DOHH2 (cell line): ENCODE measurements around the gene TOB1.

Experiments
- EZH2phosphoT487 ChIP-seq: fragments of 200-600 bp; sonication (generic); IDR thresholded peaks from 2 replicates; pipeline ENCODE4 v1.6.1; 2017; ENCODE audit warnings: borderline replicate concordance, mild to moderate bottlenecking, antibody characterized with exemption, low read length, moderate library complexity, mixed read lengths
- TF ChIP-seq, protein P1 (sequence below): fragments of 200-600 bp; sonication (generic); IDR thresholded peaks from one replicate; pipeline ENCODE4 v1.5.1; 2014; ENCODE audit warnings: antibody characterized with exemption, mild to moderate bottlenecking, low read depth, low read length; ENCODE audit not compliant: poor library complexity, severe bottlenecking

DNA sequence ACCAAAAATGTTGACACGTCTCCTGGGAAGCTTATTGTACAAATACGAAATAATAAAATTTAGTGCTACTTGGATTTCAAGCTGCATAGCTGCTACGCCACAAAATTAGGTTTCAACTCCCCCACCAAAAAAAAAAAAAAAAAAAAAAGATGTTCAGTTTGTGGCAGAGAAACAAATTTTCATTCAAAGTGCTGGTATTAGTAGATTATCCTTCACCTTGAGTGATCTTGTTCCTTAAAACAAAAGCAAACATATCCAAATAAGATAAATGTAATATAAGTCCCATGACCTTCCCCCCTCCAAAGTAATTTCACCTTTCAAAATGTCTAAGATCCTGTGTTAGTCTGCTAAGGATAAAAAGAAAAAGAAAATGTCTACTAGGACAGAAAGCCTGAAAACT lies 2.2 kb downstream of the TOB1 start:
- TF ChIP-seq, protein P1, sequence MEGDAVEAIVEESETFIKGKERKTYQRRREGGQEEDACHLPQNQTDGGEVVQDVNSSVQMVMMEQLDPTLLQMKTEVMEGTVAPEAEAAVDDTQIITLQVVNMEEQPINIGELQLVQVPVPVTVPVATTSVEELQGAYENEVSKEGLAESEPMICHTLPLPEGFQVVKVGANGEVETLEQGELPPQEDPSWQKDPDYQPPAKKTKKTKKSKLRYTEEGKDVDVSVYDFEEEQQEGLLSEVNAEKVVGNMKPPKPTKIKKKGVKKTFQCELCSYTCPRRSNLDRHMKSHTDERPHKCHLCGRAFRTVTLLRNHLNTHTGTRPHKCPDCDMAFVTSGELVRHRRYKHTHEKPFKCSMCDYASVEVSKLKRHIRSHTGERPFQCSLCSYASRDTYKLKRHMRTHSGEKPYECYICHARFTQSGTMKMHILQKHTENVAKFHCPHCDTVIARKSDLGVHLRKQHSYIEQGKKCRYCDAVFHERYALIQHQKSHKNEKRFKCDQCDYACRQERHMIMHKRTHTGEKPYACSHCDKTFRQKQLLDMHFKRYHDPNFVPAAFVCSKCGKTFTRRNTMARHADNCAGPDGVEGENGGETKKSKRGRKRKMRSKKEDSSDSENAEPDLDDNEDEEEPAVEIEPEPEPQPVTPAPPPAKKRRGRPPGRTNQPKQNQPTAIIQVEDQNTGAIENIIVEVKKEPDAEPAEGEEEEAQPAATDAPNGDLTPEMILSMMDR: no peak
- no peak for TF ChIP-seq EZH2phosphoT487
